ENCODE measurements around the gene MSI2.

- no peak for TF ChIP-seq SUZ12 (IDR thresholded peaks at IDR 0.05)
- no peak for TF ChIP-seq ELF4 (IDR thresholded peaks at IDR 0.05)
- no peak for TF ChIP-seq SP1 (IDR thresholded peaks at IDR 0.05)
- no peak for TF ChIP-seq BHLHE40 (IDR thresholded peaks at IDR 0.05; ENCODE audit: borderline replicate concordance)
- TF ChIP-seq ARNT (IDR thresholded peaks at IDR 0.05), result no peak
- no peak for TF ChIP-seq CTBP1 (IDR thresholded peaks at IDR 0.05; ENCODE audit: borderline replicate concordance)
- TF ChIP-seq NFRKB (IDR thresholded peaks at IDR 0.05), result no peak
- TF ChIP-seq HDGF (IDR thresholded peaks at IDR 0.05; ENCODE audit: borderline replicate concordance), result no peak
- no peak for TF ChIP-seq FOXK2 (IDR thresholded peaks at IDR 0.05)
- no peak for TF ChIP-seq PKNOX1 (IDR thresholded peaks at IDR 0.05)
- TF ChIP-seq FOXM1 (IDR thresholded peaks at IDR 0.05; ENCODE audit: borderline replicate concordance), result no peak
- TF ChIP-seq TARDBP (IDR thresholded peaks at IDR 0.05), result no peak
- no peak for TF ChIP-seq ZNF384 (IDR thresholded peaks at IDR 0.05)
Measured at GRCh38 chr17:57455063-57455914, 199.0 kb downstream of the MSI2 start.

Measured in HEK293T (cell line).